WTC11 (cell line): ENCODE data around the gene METTL22. TPM values are rescaled to one million over a fixed set of nuclear protein-coding genes. Genes with fewer than 3 reads are reported as not detected.

Experiments used
- ATAC-seq: fragments of 200-7000 bp; cut with Tn5 transposase; 2 replicates; pipeline ENCODE4 v1.10.0; 2021; ENCODE audit warnings: mild to moderate bottlenecking, moderate library complexity
- CTCF ChIA-PET: fragments of 300-600 bp; sonication (Branson Sonifier 250); formaldehyde crosslinking; loops from one replicate; lab custom pipeline; 2021; ENCODE audit warnings: antibody characterized with exemption; lab: Charles Lee
- POLR2A ChIA-PET: fragments of 350-600 bp; sonication (Branson Sonifier 250); formaldehyde crosslinking; loops from one replicate; lab custom pipeline; 2021; ENCODE audit warnings: antibody characterized with exemption; lab: Charles Lee
- DNase-seq: peaks from one replicate; pipeline ENCODE4 v3.0.0; 2021; ENCODE audit warnings: low spot score
- H3K27ac Mint-ChIP-seq: 2 replicates; pipeline ENCODE4 v1.8.0; 2021; ENCODE audit warnings: mixed read lengths
- H3K27me3 Mint-ChIP-seq: 2 replicates; pipeline ENCODE4 v1.8.0; 2021; ENCODE audit warnings: low read depth, mild to moderate bottlenecking, moderate library complexity, mixed read lengths
- H3K36me3 Mint-ChIP-seq: 2 replicates; pipeline ENCODE4 v1.8.0; 2021; ENCODE audit warnings: mixed read lengths
- H3K4me1 Mint-ChIP-seq: 2 replicates; pipeline ENCODE4 v1.8.0; 2022; ENCODE audit warnings: mixed read lengths
- H3K4me3 Mint-ChIP-seq: 2 replicates; pipeline ENCODE4 v1.8.0; 2021; ENCODE audit warnings: mild to moderate bottlenecking, moderate library complexity, mixed read lengths
- H3K9me3 Mint-ChIP-seq: 2 replicates; pipeline ENCODE4 v1.8.0; 2021; ENCODE audit warnings: mixed read lengths
- GABPB1 ChIP-seq: sonication (generic); formaldehyde crosslinking; IDR thresholded peaks from 2 replicates; pipeline ENCODE4 v1.8.1; 2023; ENCODE audit warnings: mild to moderate bottlenecking, missing genetic modification reagents
- GRHL2 ChIP-seq: fragments of 250-450 bp; sonication (Bioruptor Pico); IDR thresholded peaks from 2 replicates; pipeline ENCODE4 v1.8.0; 2022; ENCODE audit warnings: mild to moderate bottlenecking, moderate library complexity; ENCODE audit not compliant: insufficient replicate concordance, severe bottlenecking
- PRRX2 ChIP-seq: fragments of 250-450 bp; sonication (Bioruptor Pico); IDR thresholded peaks from 2 replicates; pipeline ENCODE4 v1.8.0; 2021; ENCODE audit warnings: mild to moderate bottlenecking
- RELA ChIP-seq: sonication (generic); formaldehyde crosslinking; IDR thresholded peaks from 2 replicates; pipeline ENCODE4 v1.8.1; 2022; ENCODE audit warnings: missing genetic modification reagents, mild to moderate bottlenecking, borderline replicate concordance
- RORB ChIP-seq: fragments of 250-450 bp; sonication (Bioruptor Pico); IDR thresholded peaks from 2 replicates; pipeline ENCODE4 v1.9.0; 2021; ENCODE audit warnings: mild to moderate bottlenecking
- TEAD1 ChIP-seq: sonication (generic); formaldehyde crosslinking; IDR thresholded peaks from 2 replicates; pipeline ENCODE4 v1.8.0; 2022; ENCODE audit warnings: mild to moderate bottlenecking, missing genetic modification reagents
- ZNF416 ChIP-seq: fragments of 250-450 bp; sonication (Bioruptor Pico); IDR thresholded peaks from 2 replicates; pipeline ENCODE4 v1.9.0; 2021; ENCODE audit warnings: mild to moderate bottlenecking, inconsistent platforms
- total RNA-seq: library from RNA; stranded (reverse); gene quantifications from 3 replicates; pipeline ENCODE4 v1.2.3, GENCODE V29; 2021
- TF ChIP-seq, protein P1 (sequence below): sonication (generic); formaldehyde crosslinking; IDR thresholded peaks from 2 replicates; pipeline ENCODE4 v1.8.0; 2022; ENCODE audit warnings: mild to moderate bottlenecking, missing genetic modification reagents
- TF ChIP-seq, protein P2 (sequence below): sonication (generic); formaldehyde crosslinking; IDR thresholded peaks from 2 replicates; pipeline ENCODE4 v1.8.1; 2023; ENCODE audit warnings: mild to moderate bottlenecking, missing genetic modification reagents
- TF ChIP-seq, protein P3 (sequence below): sonication (generic); formaldehyde crosslinking; IDR thresholded peaks from 2 replicates; pipeline ENCODE4 v1.8.1; 2023; ENCODE audit warnings: mild to moderate bottlenecking, missing genetic modification reagents, borderline replicate concordance
- TF ChIP-seq, protein P4 (sequence below): sonication (generic); formaldehyde crosslinking; IDR thresholded peaks from 2 replicates; pipeline ENCODE4 v1.8.0; 2022; ENCODE audit warnings: mild to moderate bottlenecking, missing genetic modification reagents

Gene METTL22
- total RNA-seq, 1 experiment from 2014 or later = 82.0 TPM

DNA sequence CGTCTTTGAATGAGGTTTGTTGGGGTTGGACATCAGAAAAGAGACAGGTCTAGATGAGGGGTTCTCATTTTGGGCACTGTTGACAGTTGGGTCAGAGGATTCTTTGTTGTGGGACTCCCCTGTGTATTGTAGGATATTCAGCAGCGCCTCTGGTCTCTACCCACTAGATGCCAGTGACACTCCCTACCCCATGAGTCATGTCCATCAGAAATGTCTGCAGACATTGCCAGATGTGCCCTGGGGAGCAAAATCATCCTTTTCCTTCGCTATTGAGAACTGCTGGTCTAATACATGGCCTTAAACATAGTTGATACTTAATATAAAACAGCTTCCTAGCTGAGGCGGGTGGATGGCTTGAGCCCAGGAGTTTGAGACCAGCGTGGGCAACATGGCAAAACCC lies 56.0 kb downstream of the METTL22 start:
- H3K27ac Mint-ChIP-seq = no peak overlapping the region
- peaks cover 8% of the 10 kb centered on the region for H3K4me1 Mint-ChIP-seq
- H3K36me3 Mint-ChIP-seq = no peaks in the 10 kb centered on the region
- ATAC-seq (no peak), DNase-seq (no peak)
- H3K27me3 Mint-ChIP-seq = peaks cover 43% of the 10 kb centered on the region
- TF ChIP-seq, protein P1, sequence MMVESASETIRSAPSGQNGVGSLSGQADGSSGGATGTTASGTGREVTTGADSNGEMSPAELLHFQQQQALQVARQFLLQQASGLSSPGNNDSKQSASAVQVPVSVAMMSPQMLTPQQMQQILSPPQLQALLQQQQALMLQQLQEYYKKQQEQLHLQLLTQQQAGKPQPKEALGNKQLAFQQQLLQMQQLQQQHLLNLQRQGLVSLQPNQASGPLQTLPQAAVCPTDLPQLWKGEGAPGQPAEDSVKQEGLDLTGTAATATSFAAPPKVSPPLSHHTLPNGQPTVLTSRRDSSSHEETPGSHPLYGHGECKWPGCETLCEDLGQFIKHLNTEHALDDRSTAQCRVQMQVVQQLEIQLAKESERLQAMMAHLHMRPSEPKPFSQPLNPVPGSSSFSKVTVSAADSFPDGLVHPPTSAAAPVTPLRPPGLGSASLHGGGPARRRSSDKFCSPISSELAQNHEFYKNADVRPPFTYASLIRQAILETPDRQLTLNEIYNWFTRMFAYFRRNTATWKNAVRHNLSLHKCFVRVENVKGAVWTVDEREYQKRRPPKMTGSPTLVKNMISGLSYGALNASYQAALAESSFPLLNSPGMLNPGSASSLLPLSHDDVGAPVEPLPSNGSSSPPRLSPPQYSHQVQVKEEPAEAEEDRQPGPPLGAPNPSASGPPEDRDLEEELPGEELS (CRISPR knock-in tag) = no peak
- TF ChIP-seq, protein P2, sequence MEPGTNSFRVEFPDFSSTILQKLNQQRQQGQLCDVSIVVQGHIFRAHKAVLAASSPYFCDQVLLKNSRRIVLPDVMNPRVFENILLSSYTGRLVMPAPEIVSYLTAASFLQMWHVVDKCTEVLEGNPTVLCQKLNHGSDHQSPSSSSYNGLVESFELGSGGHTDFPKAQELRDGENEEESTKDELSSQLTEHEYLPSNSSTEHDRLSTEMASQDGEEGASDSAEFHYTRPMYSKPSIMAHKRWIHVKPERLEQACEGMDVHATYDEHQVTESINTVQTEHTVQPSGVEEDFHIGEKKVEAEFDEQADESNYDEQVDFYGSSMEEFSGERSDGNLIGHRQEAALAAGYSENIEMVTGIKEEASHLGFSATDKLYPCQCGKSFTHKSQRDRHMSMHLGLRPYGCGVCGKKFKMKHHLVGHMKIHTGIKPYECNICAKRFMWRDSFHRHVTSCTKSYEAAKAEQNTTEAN (CRISPR knock-in tag) = no peak
- no peak for TF ChIP-seq GRHL2 (CRISPR knock-in tag)
- no peak for TF ChIP-seq RELA
- TF ChIP-seq, protein P3, sequence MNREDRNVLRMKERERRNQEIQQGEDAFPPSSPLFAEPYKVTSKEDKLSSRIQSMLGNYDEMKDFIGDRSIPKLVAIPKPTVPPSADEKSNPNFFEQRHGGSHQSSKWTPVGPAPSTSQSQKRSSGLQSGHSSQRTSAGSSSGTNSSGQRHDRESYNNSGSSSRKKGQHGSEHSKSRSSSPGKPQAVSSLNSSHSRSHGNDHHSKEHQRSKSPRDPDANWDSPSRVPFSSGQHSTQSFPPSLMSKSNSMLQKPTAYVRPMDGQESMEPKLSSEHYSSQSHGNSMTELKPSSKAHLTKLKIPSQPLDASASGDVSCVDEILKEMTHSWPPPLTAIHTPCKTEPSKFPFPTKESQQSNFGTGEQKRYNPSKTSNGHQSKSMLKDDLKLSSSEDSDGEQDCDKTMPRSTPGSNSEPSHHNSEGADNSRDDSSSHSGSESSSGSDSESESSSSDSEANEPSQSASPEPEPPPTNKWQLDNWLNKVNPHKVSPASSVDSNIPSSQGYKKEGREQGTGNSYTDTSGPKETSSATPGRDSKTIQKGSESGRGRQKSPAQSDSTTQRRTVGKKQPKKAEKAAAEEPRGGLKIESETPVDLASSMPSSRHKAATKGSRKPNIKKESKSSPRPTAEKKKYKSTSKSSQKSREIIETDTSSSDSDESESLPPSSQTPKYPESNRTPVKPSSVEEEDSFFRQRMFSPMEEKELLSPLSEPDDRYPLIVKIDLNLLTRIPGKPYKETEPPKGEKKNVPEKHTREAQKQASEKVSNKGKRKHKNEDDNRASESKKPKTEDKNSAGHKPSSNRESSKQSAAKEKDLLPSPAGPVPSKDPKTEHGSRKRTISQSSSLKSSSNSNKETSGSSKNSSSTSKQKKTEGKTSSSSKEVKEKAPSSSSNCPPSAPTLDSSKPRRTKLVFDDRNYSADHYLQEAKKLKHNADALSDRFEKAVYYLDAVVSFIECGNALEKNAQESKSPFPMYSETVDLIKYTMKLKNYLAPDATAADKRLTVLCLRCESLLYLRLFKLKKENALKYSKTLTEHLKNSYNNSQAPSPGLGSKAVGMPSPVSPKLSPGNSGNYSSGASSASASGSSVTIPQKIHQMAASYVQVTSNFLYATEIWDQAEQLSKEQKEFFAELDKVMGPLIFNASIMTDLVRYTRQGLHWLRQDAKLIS (CRISPR knock-in tag) = no peak
- peaks cover 8% of the 10 kb centered on the region; the same call in 1 of the 2 replicates for H3K9me3 Mint-ChIP-seq
- no peak overlapping the region for H3K4me3 Mint-ChIP-seq
- CTCF ChIA-PET = no interaction called here
- POLR2A ChIA-PET = no interaction called here

DNA sequence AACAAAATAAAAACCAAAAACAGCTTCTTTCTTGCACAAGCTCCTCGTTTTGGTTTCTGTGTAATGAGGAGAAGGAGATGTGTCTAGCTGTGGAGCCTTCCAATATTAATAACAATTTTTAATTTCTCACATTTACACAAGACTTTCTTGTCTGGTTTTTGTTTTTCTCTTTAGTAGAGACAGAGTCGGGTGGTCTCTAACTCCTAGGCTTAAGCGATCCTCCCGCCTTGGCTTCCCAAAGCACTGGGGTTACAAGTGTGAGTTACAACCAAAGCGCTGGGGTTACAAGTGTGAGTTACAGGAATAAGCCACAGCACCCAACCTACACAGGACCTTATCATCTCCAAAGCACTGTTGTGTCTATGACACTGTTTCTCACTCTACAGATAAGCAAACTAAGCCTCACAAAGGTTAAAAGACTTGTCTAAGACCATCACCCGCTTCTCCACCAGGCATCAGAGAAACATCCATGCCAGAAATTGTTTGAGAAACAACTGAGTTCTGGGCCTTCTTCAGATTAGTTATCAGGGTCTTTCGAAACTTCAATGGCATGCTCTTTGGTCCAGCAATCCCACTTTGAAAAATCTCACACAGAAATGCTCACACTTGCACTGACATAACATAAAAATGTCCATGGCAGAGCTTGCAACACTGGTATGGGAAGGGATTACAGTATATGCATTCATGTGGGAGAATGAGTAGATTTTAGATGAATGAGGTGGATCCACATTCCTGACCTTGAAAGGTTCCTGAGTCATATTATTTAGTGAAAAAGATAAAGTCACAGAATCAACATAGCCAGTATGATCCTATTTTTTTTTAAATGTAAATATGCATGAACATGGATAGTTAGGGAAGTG lies 56.8 kb downstream of the METTL22 start:
- ATAC-seq (no peak), DNase-seq (no peak)
- no peak overlapping the region for H3K27ac Mint-ChIP-seq
- H3K36me3 Mint-ChIP-seq = no peaks in the 10 kb centered on the region
- CTCF ChIA-PET = no interaction called here
- peaks cover 8% of the 10 kb centered on the region; the same call in 1 of the 2 replicates for H3K9me3 Mint-ChIP-seq
- no peak for TF ChIP-seq PRRX2
- TF ChIP-seq, protein P4, sequence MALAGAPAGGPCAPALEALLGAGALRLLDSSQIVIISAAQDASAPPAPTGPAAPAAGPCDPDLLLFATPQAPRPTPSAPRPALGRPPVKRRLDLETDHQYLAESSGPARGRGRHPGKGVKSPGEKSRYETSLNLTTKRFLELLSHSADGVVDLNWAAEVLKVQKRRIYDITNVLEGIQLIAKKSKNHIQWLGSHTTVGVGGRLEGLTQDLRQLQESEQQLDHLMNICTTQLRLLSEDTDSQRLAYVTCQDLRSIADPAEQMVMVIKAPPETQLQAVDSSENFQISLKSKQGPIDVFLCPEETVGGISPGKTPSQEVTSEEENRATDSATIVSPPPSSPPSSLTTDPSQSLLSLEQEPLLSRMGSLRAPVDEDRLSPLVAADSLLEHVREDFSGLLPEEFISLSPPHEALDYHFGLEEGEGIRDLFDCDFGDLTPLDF = no peak
- TF ChIP-seq TEAD1 (CRISPR knock-in tag) = no peak
- peak; percentile 72 for TF ChIP-seq GABPB1 (CRISPR knock-in tag)
- no peak for TF ChIP-seq ZNF416
- POLR2A ChIA-PET = no interaction called here
- H3K4me3 Mint-ChIP-seq = no peak overlapping the region
- peaks cover 8% of the 10 kb centered on the region for H3K4me1 Mint-ChIP-seq
- H3K27me3 Mint-ChIP-seq = peaks cover 38% of the 10 kb centered on the region

DNA sequence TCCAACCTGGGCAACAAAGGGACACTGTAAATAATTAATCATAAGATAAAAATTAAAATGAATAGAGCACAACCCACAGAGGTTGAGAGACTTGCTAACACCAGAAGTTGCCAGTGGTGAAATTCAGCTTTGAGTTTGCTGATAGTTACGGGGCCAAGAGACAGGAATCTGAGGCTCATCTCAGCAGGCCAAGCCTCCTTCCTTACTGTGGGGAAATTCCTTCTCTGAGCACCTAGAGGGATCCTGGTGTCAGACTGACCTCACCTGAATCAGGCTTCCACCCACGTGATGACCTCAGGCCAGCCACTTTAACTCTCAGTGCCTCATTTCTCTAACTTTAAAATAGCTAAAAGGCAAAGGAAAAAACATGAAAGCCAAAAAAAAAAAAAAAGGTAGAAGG lies 57.7 kb downstream of the METTL22 start:
- H3K27me3 Mint-ChIP-seq = peaks cover 31% of the 10 kb centered on the region
- POLR2A ChIA-PET = no interaction called here
- H3K27ac Mint-ChIP-seq = no peak overlapping the region
- peaks cover 4% of the 10 kb centered on the region for H3K4me1 Mint-ChIP-seq
- DNase-seq (no peak), ATAC-seq (no peak)
- H3K36me3 Mint-ChIP-seq = no peaks in the 10 kb centered on the region
- H3K9me3 Mint-ChIP-seq = peaks cover 8% of the 10 kb centered on the region; the same call in 1 of the 2 replicates
- no peak overlapping the region for H3K4me3 Mint-ChIP-seq
- TF ChIP-seq ZNF416 = no peak
- no peak for TF ChIP-seq RORB (CRISPR knock-in tag)
- CTCF ChIA-PET = interaction anchor here (0.8 kb wide), 1 partner anchor 112 kb away, joined by 3 read pairs; no protein-coding TSS in a partner anchor
